NOMO-1 (cell line): ENCODE results near the gene TMEM140.
"Not testable (repeated sequence)": the region's sequence is repeated elsewhere in the genome, so short reads cannot be mapped to it uniquely, and the experiment has no call there.

ENCODE experiments used
- DNase-seq, 2 experiments: peaks; one replicate each; lab custom pipeline; 2025; ENCODE audit not compliant: unreplicated experiment in 2 of 2; lab: John Stamatoyannopoulos, UW

TMEM140 gene

DNA sequence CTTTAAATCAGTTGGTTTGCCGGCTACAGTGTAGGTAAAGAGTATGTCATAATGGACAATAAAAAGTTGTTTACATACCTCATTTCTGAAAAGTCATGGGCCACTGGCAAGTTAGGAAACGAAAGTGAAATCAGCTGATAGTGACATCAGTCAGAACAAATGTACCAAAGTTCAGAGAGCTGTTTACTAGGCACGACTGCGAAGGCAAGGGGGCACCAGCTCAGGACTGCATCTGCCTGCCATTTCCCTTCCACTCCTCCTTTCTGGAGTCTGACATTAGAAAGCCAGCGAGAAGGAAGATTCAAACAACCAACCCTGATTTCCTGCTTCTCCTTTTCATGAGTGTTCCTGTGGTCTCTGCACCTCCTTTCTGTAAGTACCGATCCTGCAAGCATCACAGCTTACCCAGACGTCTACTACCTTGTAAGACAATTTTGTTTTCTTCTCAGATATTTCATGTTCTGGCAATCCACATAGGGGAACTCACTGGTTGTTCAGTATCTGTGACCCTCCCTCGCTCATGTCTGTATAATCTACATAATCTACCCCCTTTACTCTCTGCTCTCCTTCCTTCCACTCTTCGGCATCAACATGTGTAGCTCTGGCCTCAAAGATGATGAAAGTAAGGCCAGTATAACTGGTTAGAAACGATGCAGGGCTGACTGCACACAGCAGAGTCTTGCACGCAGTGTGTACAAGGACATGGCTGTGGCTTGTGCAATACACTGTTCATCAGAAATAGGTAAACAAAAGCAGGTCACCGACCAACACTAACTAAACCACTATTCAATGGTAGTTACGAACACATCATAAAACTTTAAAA lies at the start of gene TMEM140:
Gene TMEM140 (plus strand): TSS at position 174 of the 823 bp plus-strand sequence. CDS start 16,370 bp downstream, outside the sequence.
- DNase-seq = peak; percentile 38 to 46

DNA sequence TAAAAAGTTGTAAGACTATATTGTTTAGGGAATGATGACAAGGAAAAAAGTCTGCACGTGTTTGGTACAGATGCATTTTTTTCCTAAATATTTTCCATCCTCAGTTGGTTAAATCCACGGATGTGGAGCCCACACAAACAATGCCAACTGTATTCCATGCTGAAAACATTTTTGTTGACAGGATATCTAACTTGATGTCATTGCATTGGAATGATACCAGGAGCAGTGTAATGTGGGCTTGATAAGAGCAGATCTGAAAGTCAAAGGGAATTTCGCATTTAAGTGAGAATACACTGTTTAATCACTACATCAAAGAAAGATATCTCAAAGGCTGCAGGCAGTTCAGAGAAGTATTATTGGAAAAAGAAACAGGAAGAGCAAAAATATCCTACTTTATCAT lies 49.5 kb upstream of the TMEM140 start:
- DNase-seq = no peak

DNA sequence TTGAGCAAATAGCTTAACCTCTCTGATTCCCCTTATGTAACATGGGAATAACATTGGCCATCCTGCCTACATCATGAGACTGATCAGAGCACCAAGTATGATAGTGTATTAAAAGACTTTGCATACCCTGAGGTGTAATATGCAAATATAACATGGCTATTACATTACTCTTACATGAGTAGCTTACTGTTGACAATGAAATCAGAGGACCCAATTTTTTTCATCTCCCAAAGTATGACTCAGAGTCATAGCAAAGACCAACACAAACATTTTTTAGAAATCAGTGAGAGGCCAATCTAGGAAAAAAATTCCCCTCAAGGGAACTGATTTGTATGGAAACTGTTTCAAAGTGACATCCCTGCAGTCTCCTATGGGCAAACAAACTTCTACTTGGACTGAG lies 47.0 kb upstream of the TMEM140 start:
- DNase-seq = no peak

DNA sequence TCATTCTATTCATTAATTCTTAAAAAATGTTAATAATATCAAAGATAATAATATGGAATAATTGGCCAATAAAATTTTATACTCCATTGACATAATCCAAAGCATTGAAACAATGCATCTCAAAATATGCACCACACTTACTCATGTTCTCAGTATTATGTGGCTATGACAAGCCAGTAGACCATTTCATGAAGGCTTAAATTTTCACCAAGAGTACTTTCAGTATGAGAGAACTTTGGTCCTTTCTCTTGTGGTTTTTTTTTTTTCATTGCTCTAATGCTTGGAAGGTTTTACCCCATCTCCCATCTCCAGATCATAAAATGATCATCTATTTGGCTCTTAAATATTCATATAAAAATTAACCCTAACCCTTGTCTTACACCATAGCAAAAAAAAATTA lies 45.5 kb upstream of the TMEM140 start:
- no peak for DNase-seq

- DNase-seq = no peak
Measured at GRCh38 chr7:135109562-135109961, 38.3 kb upstream of the TMEM140 start.

GRCh38 chr7:135109976-135110375 lies 37.9 kb upstream of the TMEM140 start:
- DNase-seq = no peak

DNA sequence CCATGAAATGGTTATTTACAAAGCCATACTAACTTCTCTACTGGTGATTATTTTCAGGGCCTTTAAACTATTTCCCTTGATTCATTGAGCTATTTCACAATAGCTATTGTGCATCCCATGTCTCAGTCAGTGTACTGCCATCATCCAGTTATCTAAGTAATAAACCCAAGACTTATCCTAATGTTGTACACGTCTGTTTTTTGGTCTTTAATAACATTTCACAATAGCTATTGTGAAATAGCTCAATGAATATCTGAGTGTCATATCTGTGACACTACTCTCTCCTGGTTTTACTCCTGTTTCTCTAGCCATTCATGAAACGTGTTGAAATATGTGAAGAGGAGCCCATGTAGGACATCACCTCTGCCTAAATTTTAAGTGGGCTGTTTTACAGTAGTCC lies 36.5 kb upstream of the TMEM140 start:
- DNase-seq = no peak

GRCh38 chr7:135114622-135115021 lies 33.2 kb upstream of the TMEM140 start:
- DNase-seq = no peak

GRCh38 chr7:135117096-135117495 lies 30.8 kb upstream of the TMEM140 start:
- no peak for DNase-seq

DNA sequence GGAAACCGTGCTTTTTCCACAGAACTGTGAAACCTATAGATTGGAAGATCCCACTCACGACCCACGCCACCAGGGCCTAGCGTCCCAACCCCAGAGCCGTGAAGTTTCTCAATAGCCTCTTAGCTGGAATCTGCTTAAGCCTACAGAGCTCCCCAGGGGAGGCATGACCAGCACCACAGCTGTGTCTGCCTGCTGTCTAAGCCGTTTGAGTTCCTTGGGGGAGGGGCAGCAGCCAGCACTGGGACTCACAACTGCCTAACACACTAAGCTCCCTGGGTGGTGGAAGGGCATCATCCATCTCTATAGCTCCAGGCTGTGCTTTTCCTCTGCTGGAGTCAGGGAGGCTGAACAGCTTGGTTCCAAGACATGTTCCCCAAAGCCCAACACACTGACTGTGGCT lies 26.0 kb upstream of the TMEM140 start:
- no peak for DNase-seq

DNA sequence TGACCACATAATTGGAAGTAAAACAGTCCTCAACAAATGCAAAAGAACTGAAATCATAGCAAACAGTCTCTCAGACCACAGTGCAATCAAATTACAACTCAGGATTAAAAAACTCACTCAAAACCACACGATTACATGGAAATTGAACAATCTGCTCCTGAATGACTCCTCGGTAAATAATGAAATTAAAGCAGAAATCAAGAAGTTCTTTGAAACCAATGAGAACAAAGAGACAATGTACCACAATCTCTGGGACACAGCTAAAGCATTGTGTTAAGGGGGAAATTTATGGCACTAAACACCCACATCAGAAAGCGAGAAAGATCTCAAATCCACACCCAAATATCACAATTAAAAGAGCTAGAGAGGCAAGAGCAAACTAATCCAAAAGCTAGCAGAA lies 23.2 kb upstream of the TMEM140 start:
- DNase-seq = not testable (repeated sequence)

DNA sequence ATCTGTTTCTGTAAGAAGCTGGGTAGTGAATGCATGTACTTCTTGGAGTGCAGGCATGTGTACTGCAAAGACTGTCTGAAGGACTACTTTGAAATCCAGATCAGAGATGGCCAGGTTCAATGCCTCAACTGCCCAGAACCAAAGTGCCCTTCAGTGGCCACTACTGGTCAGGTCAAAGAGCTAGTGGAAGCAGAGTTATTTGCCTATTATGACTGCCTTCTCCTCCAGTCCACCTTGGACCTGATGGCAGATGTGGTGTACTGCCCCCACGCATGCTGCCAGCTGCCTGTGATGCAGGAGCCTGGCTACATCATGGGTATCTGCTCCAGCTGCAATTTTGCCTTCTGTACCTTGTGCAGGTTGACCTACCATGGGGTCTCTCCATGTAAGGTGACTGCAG lies 18.9 kb upstream of the TMEM140 start:
- no peak for DNase-seq

GRCh38 chr7:135129579-135129978 lies 18.3 kb upstream of the TMEM140 start:
- no peak for DNase-seq

DNA sequence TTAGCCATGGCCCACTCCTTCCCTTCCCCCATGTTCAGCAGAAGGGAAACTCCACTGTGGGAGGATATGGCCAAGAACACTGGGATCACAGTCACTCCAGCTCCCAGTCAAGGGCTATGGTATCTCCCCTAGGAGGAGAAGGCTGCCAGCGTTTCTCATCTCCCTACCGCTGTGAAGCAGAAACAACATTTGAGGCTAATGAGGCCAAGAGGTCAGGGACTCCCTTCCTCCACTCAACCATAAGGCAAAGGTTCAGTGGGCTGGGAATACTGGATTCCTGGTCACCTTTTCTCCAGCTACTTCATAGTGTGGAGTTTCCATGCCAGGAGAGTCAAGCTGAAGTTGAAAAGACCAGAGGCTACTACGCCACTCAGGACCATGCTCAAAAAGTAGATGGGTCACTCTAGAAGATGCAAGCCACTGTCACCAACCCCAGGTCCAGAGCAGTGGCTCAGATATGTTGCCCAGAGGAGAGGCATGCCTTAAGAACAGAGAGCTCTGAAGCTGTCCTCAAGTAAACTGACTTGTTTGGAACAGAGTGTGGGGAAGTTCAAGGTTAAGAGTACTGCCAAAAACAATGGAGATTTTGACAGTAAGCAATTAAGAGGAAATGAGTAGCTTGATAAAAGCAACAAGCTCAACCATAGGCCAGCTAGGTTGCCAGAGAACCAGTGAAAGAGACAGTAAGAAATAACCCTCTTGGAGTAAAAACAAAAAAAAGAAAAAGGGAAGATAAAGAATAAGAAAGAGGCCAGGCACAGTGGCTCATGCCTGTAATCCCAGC lies 3.8 kb upstream of the TMEM140 start:
- no peak for DNase-seq

DNA sequence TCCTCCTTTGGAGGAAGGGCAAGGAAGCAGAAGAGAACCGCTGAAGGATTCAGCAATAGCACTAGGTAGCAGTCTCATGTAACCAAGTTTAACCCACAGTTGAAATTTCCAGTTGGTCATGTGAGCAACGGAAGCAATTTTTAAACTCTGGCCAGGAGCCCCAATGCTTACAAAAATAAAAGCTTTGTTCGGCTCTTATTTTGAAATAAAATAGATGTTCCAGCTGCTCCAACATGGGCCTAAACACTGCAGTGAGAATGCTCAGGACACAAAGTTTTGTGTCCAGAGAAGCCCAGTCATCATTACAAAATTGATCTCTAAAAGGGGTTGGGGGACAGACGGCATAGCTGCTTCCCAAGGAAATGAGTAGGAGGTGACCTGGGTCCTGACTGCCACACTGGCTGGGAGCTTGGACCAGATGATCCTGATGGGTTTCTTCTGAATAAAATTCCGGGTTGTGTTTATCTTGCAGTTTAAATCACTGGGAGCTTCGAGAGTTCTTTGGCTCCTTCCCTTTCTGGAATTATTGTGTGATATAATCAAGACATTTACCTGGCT lies 452 bp upstream of the TMEM140 start:
- peak in 1 of 2 experiments; percentile 7 for DNase-seq

- DNase-seq = no peak
Measured at GRCh38 chr7:135150072-135150782, 2.4 kb downstream of the TMEM140 start.

DNA sequence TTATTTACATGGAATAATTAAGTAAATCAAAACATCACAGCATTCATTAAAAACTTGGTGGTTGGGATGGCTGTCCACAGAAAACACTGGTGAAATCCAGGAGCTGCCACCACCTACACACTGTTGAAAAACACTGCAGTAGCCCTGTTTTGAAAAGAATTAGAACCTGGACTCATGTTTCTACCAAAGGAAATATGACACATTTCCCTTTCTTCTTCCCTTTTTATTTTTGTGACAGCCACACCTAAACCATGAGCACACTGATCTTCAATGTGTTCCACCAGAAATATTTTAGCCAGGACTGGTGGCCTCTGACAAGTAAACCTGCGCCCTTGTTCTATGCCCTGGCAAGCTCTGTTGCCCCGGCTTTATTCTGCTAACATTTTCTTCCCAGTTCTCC lies 3.3 kb downstream of the TMEM140 start:
- no peak for DNase-seq

DNA sequence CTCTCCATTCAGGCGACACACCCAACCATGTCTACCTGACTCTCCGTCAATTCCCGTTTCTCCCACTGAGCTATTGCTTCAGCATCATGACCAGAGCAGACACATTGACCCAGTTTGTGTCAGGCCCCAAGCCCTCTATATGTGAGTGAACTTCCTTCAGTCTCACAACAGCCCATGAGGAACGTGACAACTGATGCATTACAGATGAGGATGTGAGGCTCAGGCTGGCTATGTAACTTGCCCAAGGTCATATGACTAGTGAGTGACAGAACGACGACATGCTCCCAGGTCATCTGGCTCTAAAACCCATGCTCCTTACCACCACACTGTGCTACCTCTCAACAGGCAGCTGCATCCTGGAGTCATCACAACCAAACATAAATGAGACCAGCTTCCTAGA lies 3.7 kb downstream of the TMEM140 start:
- DNase-seq = peak in 1 of 2 experiments; percentile 19

DNA sequence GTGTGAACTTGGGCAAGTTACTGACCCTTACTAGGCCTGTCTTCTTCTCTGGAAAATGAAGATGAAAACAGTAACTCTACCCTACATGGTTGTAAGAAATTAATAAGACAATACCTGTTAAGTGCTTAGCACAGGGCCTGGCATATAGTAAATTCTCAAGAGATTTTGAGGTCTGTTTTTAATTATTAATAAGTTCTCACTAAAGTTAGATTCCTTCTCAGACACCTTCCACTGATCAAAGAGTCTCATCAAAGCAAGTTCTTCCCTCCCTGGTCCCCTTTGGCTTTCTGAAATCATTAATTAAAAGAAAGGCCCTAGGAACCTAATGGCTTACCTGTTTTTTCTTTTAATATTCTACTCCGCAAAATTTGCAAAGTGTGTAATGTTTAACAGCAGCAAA lies 4.6 kb downstream of the TMEM140 start:
- DNase-seq = no peak

GRCh38 chr7:135154734-135155133 lies 6.9 kb downstream of the TMEM140 start:
- no peak for DNase-seq

GRCh38 chr7:135156290-135156689 lies 8.4 kb downstream of the TMEM140 start:
- DNase-seq = no peak
